RKO (cell line): ENCODE data around the gene LENG1.
"Not testable (repeated sequence)": the region's sequence is repeated elsewhere in the genome, so short reads cannot be mapped to it uniquely, and the experiment has no call there.

Experiments
- DNase-seq: peaks from one replicate; pipeline ENCODE4 v3.0.0-alpha.2; 2016; ENCODE audit warnings: low spot score

The LENG1 gene

GRCh38 chr19:54159352-54160181 is at the start of gene LENG1:
Gene LENG1, minus strand, starts transcription at chr19:54159721. Its CDS starts 26 bp downstream, at chr19:54159695.
- peak; percentile 100 for DNase-seq

- DNase-seq: peak; percentile 22
Observed at GRCh38 chr19:54208784-54209057, 49.2 kb upstream of the LENG1 start.

GRCh38 chr19:54207983-54208783 is 48.7 kb upstream of the LENG1 start:
- DNase-seq: peak; percentile 44

- no peak for DNase-seq
Observed at GRCh38 chr19:54207676-54207982, 48.1 kb upstream of the LENG1 start.

GRCh38 chr19:54207193-54207592 is 47.7 kb upstream of the LENG1 start:
- not testable (repeated sequence) for DNase-seq

- no peak for DNase-seq
Observed at GRCh38 chr19:54206831-54207177, 47.3 kb upstream of the LENG1 start.

GRCh38 chr19:54206030-54206830 is 46.7 kb upstream of the LENG1 start:
- no peak for DNase-seq

- no peak for DNase-seq
Observed at GRCh38 chr19:54204767-54205468, 45.4 kb upstream of the LENG1 start.

- peak; percentile 48 for DNase-seq
Observed at GRCh38 chr19:54203151-54203611, 43.7 kb upstream of the LENG1 start.

- DNase-seq: peak; percentile 31
Observed at GRCh38 chr19:54201980-54202379, 42.5 kb upstream of the LENG1 start.

GRCh38 chr19:54201172-54201701 is 41.7 kb upstream of the LENG1 start:
- peak; percentile 27 for DNase-seq

GRCh38 chr19:54199401-54199800 is 39.9 kb upstream of the LENG1 start:
- DNase-seq: no peak

- DNase-seq: no peak
Observed at GRCh38 chr19:54197121-54197520, 37.6 kb upstream of the LENG1 start.

GRCh38 chr19:54196536-54196935 is 37.0 kb upstream of the LENG1 start:
- DNase-seq: no peak

GRCh38 chr19:54194463-54194862 is 34.9 kb upstream of the LENG1 start:
- not testable (repeated sequence) for DNase-seq

- no peak for DNase-seq
Observed at GRCh38 chr19:54193011-54193410, 33.5 kb upstream of the LENG1 start.

GRCh38 chr19:54191811-54192453 is 32.4 kb upstream of the LENG1 start:
- peak; percentile 54 for DNase-seq

- peak; percentile 86 for DNase-seq
Observed at GRCh38 chr19:54191011-54191810, 31.7 kb upstream of the LENG1 start, which contains the start of gene TSEN34. Gene TSEN34, plus strand, starts transcription at chr19:54191308. Its CDS starts 57 bp downstream, at chr19:54191365.

GRCh38 chr19:54190503-54191010 is 31.0 kb upstream of the LENG1 start:
- DNase-seq: peak; percentile 99
